ENCODE measurements around the gene SHISAL1.

- TF ChIP-seq CTCF (IDR thresholded peaks at IDR 0.05; ENCODE audit: low read length) (no peak), EZH2 (IDR thresholded peaks at IDR 0.05; ENCODE audit: borderline replicate concordance, low read length) (no peak)
Measured at GRCh38 chr22:44203203-44203602, 109.5 kb downstream of the SHISAL1 start.
